HCT116 (cell line): ENCODE measurements around the gene ABCA1. TPM values are rescaled to one million over a fixed set of nuclear protein-coding genes. Genes with fewer than 3 reads are reported as not detected.

ENCODE experiments used
- ATAC-seq: fragments of 200-7000 bp; cut with Tn5 transposase; 2 replicates; pipeline ENCODE4 v1.9.1; 2020; ENCODE audit warnings: mild to moderate bottlenecking, moderate library complexity
- BruUV-seq: library from RNA; stranded (reverse); fragments of 400-500 nt; replicated peaks from 2 replicates; lab custom pipeline; 2021; lab: Mats Ljungman, UMichigan
- CTCF ChIA-PET: fragments of 300-600 bp; sonication (Branson Sonifier 250); formaldehyde crosslinking; loops from one replicate; lab custom pipeline; 2021; ENCODE audit warnings: antibody characterized with exemption; lab: Charles Lee
- POLR2A ChIA-PET: fragments of 300-600, 350-600 bp; sonication (Branson Sonifier 250); formaldehyde crosslinking; loops from one replicate; lab custom pipeline; 2021; ENCODE audit warnings: antibody characterized with exemption; lab: Charles Lee
- RAD21 ChIA-PET, 2 experiments: fragments of 300-600 bp; sonication (Branson Sonifier 250); formaldehyde crosslinking; loops; one replicate each; lab custom pipeline; 2023; ENCODE audit warnings: low total read pairs in 2 of 2; ENCODE audit not compliant: uncharacterized antibody in 2 of 2, unreplicated experiment in 2 of 2, low non-redundant PET in 1 of 2; lab: Charles Lee
- DNase-seq: peaks from one replicate; pipeline ENCODE4 v3.0.0-alpha.2; 2010; ENCODE audit warnings: low read depth, low spot score
- H2AFZ ChIP-seq: fragments of 200-600 bp; shearing (Covaris generic), sonication (generic); 2 replicates; pipeline ENCODE4 v1.6.1; 2017; ENCODE audit warnings: low read depth, mixed run types, mixed read lengths, antibody characterized with exemption, low read length; ENCODE audit not compliant: poor library complexity, severe bottlenecking
- H3K27ac ChIP-seq: 2 replicates; pipeline ENCODE4 v1.5.1; 2012; ENCODE audit warnings: low read depth, low read length
- H3K27me3 ChIP-seq: fragments of 200-600 bp; sonication (generic); 2 replicates; pipeline ENCODE4 v1.6.1; 2016; ENCODE audit warnings: mixed run types, low read length, mixed read lengths; ENCODE audit not compliant: insufficient read depth
- H3K36me3 ChIP-seq, 2 experiments: fragments of 200-500 bp in 1 of 2; fragments of 200-600 bp in 1 of 2; sonication (Bioruptor generic) in 1 of 2; sonication (generic) in 1 of 2; 2 replicates each; pipeline versions ENCODE4 v1.5.1 to v1.6.1; 2014 to 2016; ENCODE audit warnings: low read length in 2 of 2, inconsistent platforms in 1 of 2, mixed read lengths in 1 of 2, mixed run types in 1 of 2; ENCODE audit not compliant: insufficient read depth in 2 of 2, control insufficient read depth in 1 of 2
- H3K4me1 ChIP-seq, 2 experiments: fragments of 200-600 bp in 1 of 2; sonication (generic) in 1 of 2; 2 replicates each; pipeline versions ENCODE4 v1.5.1 to v1.6.1; 2012 to 2017; ENCODE audit warnings: low read length in 2 of 2, inconsistent platforms in 1 of 2, mild to moderate bottlenecking in 1 of 2, mixed read lengths in 1 of 2, mixed run types in 1 of 2, moderate library complexity in 1 of 2; ENCODE audit not compliant: insufficient read depth in 2 of 2, control insufficient read depth in 1 of 2
- H3K4me2 ChIP-seq: fragments of 200-600 bp; sonication (generic); 2 replicates; pipeline ENCODE4 v1.6.1; 2017; ENCODE audit warnings: mixed run types, low read length, mixed read lengths
- H3K4me3 ChIP-seq, 2 experiments: fragments of 200-600 bp in 1 of 2; sonication (generic) in 1 of 2; replicated peaks in 1 of 2; 2 replicates each; pipeline ENCODE4 v1.5.1; 2011 to 2016; ENCODE audit warnings: low read length in 2 of 2, control low read depth in 1 of 2, low read depth in 1 of 2, mild to moderate bottlenecking in 1 of 2, mixed read lengths in 1 of 2, mixed run types in 1 of 2
- H3K79me2 ChIP-seq: fragments of 200-600 bp; sonication (generic); 2 replicates; pipeline ENCODE4 v1.6.1; 2017; ENCODE audit warnings: mild to moderate bottlenecking, mixed run types, low read length, moderate library complexity, mixed read lengths; ENCODE audit not compliant: insufficient read depth
- H3K9ac ChIP-seq: fragments of 200-600 bp; sonication (generic); 2 replicates; pipeline ENCODE4 v1.6.1; 2016; ENCODE audit warnings: low read length, mixed read lengths
- H3K9me2 ChIP-seq: fragments of 200-600 bp; sonication (generic), shearing (Covaris generic); 2 replicates; pipeline ENCODE4 v1.6.1; 2017; ENCODE audit warnings: mixed run types, mild to moderate bottlenecking, moderate library complexity; ENCODE audit not compliant: insufficient read depth
- H3K9me3 ChIP-seq, 2 experiments: fragments of 200-500 bp in 1 of 2; fragments of 200-600 bp in 1 of 2; sonication (Bioruptor generic) in 1 of 2; sonication (generic) in 1 of 2; 2 replicates each; pipeline ENCODE4 v1.6.1; 2014 to 2017; ENCODE audit warnings: low read length in 2 of 2, mixed read lengths in 2 of 2, inconsistent platforms in 1 of 2, low read depth in 1 of 2, mild to moderate bottlenecking in 1 of 2, mixed run types in 1 of 2, moderate library complexity in 1 of 2; ENCODE audit not compliant: control insufficient read depth in 1 of 2, insufficient read depth in 1 of 2
- H4K20me1 ChIP-seq: fragments of 200-600 bp; sonication (generic), shearing (Covaris generic); 2 replicates; pipeline ENCODE4 v1.6.1; 2017; ENCODE audit warnings: mixed run types, mild to moderate bottlenecking, moderate library complexity; ENCODE audit not compliant: insufficient read depth
- CEBPB ChIP-seq: IDR thresholded peaks from 2 replicates; pipeline ENCODE4 v1.6.1; 2012; ENCODE audit warnings: low read depth
- ELF1 ChIP-seq: IDR thresholded peaks from 2 replicates; pipeline ENCODE4 v1.6.1; 2012; ENCODE audit warnings: low read depth, borderline replicate concordance
- EZH2 ChIP-seq: fragments of 200-600 bp; sonication (generic); IDR thresholded peaks from 2 replicates; pipeline ENCODE4 v1.6.1; 2017; ENCODE audit warnings: antibody characterized with exemption, mixed run types
- EZH2phosphoT487 ChIP-seq: fragments of 200-600 bp; IDR thresholded peaks from 2 replicates; pipeline ENCODE4 v1.6.1; 2018; ENCODE audit warnings: antibody characterized with exemption, borderline replicate concordance
- FOSL1 ChIP-seq: IDR thresholded peaks from 2 replicates; pipeline ENCODE4 v1.6.1; 2012; ENCODE audit warnings: low read depth
- JUND ChIP-seq: IDR thresholded peaks from 2 replicates; pipeline ENCODE4 v1.6.1; 2012
- MAX ChIP-seq: IDR thresholded peaks from 2 replicates; pipeline ENCODE4 v1.6.1; 2012
- POLR2AphosphoS5 ChIP-seq: IDR thresholded peaks from 2 replicates; pipeline ENCODE4 v1.6.1; 2011; ENCODE audit warnings: mild to moderate bottlenecking, low read depth, low read length, moderate library complexity
- RAD21 ChIP-seq: IDR thresholded peaks from 2 replicates; pipeline ENCODE4 v1.6.1; 2012; ENCODE audit warnings: low read depth, mild to moderate bottlenecking
- REST ChIP-seq: IDR thresholded peaks from 2 replicates; pipeline ENCODE4 v1.6.1; 2012; ENCODE audit warnings: low read depth
- SP1 ChIP-seq: IDR thresholded peaks from 2 replicates; pipeline ENCODE4 v1.6.1; 2012; ENCODE audit warnings: low read depth
- YY1 ChIP-seq: IDR thresholded peaks from 2 replicates; pipeline ENCODE4 v1.6.1; 2011; ENCODE audit warnings: low read length, low read depth, moderate library complexity, mild to moderate bottlenecking; ENCODE audit not compliant: insufficient replicate concordance; ENCODE audit errors: extremely low read depth
- ZBTB33 ChIP-seq: IDR thresholded peaks from 2 replicates; pipeline ENCODE4 v1.6.1; 2011; ENCODE audit warnings: mild to moderate bottlenecking, low read length, moderate library complexity; ENCODE audit not compliant: insufficient replicate concordance; ENCODE audit errors: extremely low read depth
- ZFX ChIP-seq: fragments of 450-650 bp; IDR thresholded peaks from 2 replicates; pipeline ENCODE4 v1.6.1; 2017
- intact Hi-C: fragments of 100-400 bp; cut with micrococcal nuclease; formaldehyde crosslinking; loops from 2 replicates; pipeline ENCODE4 v1.10.0; 2022
- total RNA-seq: library from RNA; stranded (reverse); gene quantifications from one replicate; pipeline ENCODE4 v1.2.1, GENCODE V29; 2021; ENCODE audit not compliant: unreplicated experiment

The ABCA1 gene
- total RNA-seq, 1 experiment from 2014 or later, result 0.89 TPM

- Histone ChIP-seq H2AFZ (no peak overlapping the region), H3K4me1 (no peaks in the 10 kb centered on the region), H3K27ac (no peak overlapping the region), H4K20me1 (no peaks in the 10 kb centered on the region), H3K9me3 (no peaks in the 10 kb centered on the region)
- CTCF ChIA-PET, result no interaction called here
- no TSS peak for BruUV-seq
- TF ChIP-seq ZFX (no peak), CEBPB (no peak), FOSL1 (no peak)
- TF ChIP-seq, all 23 proteins: peak for 0
- H3K36me3 ChIP-seq, result no peaks in the 10 kb centered on the region
- H3K9ac ChIP-seq, result no peak overlapping the region
- H3K79me2 ChIP-seq, result no peaks in the 10 kb centered on the region
- intact Hi-C loops, result no loop called here
- peaks cover 15% of the 10 kb centered on the region for H3K27me3 ChIP-seq
- ATAC-seq, result no peak
- no peak overlapping the region for H3K4me2 ChIP-seq
- H3K9me2 ChIP-seq, result no peaks in the 10 kb centered on the region
- RAD21 ChIA-PET, result no interaction called here
- POLR2A ChIA-PET, result no interaction called here
- H3K4me3 ChIP-seq, result no peak overlapping the region
- no peak for DNase-seq
Measured at GRCh38 chr9:104914466-104914865, 13.5 kb downstream of the ABCA1 start.

GRCh38 chr9:104912606-104913005, 15.3 kb downstream of the ABCA1 start:
- H4K20me1 ChIP-seq, result no peaks in the 10 kb centered on the region
- peaks cover 15% of the 10 kb centered on the region for H3K27me3 ChIP-seq
- CTCF ChIA-PET, result no interaction called here
- ATAC-seq (no peak), DNase-seq (no peak)
- no peak for TF ChIP-seq ELF1
- TF ChIP-seq REST, result no peak
- TF ChIP-seq SP1, result no peak
- TF ChIP-seq ZBTB33, result no peak
- TF ChIP-seq EZH2, result no peak
- TF ChIP-seq RAD21, result no peak
- TF ChIP-seq MAX, result no peak
- TF ChIP-seq ZFX, result no peak
- TF ChIP-seq CEBPB, result no peak
- no peak for TF ChIP-seq FOSL1
- no peak for TF ChIP-seq YY1
- TF ChIP-seq POLR2AphosphoS5, result no peak
- no peak for TF ChIP-seq JUND
- no peak for TF ChIP-seq EZH2phosphoT487
- no peak overlapping the region for H2AFZ ChIP-seq
- BruUV-seq, result no TSS peak
- H3K79me2 ChIP-seq, result no peaks in the 10 kb centered on the region
- no peaks in the 10 kb centered on the region for H3K9me3 ChIP-seq
- H3K4me3 ChIP-seq, result no peak overlapping the region
- intact Hi-C loops, result no loop called here
- no peaks in the 10 kb centered on the region for H3K36me3 ChIP-seq
- H3K4me2 ChIP-seq, result no peak overlapping the region
- RAD21 ChIA-PET, result no interaction called here
- POLR2A ChIA-PET, result no interaction called here
- no peaks in the 10 kb centered on the region for H3K4me1 ChIP-seq
- no peak overlapping the region for H3K27ac ChIP-seq
- H3K9me2 ChIP-seq, result no peaks in the 10 kb centered on the region
- no peak overlapping the region for H3K9ac ChIP-seq
